ENCODE data around the gene TMEM234.

DNA sequence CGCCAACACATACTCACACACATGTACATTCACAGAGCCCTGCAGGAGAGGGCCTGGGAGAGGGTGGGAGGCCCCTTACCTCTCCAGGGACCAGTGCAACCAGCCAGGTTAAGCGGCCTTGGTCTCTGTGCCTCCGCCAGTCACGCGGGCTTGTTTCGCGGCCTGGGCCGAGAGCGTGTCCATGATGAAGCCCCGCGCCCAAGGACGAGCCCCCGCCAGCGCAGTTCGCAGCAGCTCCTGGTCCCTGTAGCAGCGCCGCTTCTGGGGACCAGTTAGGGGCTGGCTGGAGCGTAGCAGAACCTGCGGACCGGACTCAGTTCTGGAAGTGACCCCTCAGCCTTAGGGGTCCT, 17.6 kb upstream of the TMEM234 start:
- TF ChIP-seq, protein P1, sequence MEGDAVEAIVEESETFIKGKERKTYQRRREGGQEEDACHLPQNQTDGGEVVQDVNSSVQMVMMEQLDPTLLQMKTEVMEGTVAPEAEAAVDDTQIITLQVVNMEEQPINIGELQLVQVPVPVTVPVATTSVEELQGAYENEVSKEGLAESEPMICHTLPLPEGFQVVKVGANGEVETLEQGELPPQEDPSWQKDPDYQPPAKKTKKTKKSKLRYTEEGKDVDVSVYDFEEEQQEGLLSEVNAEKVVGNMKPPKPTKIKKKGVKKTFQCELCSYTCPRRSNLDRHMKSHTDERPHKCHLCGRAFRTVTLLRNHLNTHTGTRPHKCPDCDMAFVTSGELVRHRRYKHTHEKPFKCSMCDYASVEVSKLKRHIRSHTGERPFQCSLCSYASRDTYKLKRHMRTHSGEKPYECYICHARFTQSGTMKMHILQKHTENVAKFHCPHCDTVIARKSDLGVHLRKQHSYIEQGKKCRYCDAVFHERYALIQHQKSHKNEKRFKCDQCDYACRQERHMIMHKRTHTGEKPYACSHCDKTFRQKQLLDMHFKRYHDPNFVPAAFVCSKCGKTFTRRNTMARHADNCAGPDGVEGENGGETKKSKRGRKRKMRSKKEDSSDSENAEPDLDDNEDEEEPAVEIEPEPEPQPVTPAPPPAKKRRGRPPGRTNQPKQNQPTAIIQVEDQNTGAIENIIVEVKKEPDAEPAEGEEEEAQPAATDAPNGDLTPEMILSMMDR (CRISPR knock-in tag; IDR thresholded peaks at IDR 0.05): no peak
- TF ChIP-seq RARG (CRISPR knock-in tag; IDR thresholded peaks at IDR 0.05; ENCODE audit: low read depth) (no peak), MED13 (CRISPR knock-in tag; IDR thresholded peaks at IDR 0.05) (no peak), RELA (CRISPR knock-in tag; IDR thresholded peaks at IDR 0.05) (no peak), POLR2A (IDR thresholded peaks at IDR 0.05; ENCODE audit: insufficient read depth in 1 of 2, low read depth in 2 of 2, low read length in 2 of 2) (no peak)
- TF ChIP-seq, protein P2, sequence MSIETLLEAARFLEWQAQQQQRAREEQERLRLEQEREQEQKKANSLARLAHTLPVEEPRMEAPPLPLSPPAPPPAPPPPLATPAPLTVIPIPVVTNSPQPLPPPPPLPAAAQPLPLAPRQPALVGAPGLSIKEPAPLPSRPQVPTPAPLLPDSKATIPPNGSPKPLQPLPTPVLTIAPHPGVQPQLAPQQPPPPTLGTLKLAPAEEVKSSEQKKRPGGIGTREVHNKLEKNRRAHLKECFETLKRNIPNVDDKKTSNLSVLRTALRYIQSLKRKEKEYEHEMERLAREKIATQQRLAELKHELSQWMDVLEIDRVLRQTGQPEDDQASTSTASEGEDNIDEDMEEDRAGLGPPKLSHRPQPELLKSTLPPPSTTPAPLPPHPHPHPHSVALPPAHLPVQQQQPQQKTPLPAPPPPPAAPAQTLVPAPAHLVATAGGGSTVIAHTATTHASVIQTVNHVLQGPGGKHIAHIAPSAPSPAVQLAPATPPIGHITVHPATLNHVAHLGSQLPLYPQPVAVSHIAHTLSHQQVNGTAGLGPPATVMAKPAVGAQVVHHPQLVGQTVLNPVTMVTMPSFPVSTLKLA (IDR thresholded peaks at IDR 0.05): no peak
